Measurements from ENCODE around the gene CD14. TPM values are rescaled to one million over a fixed set of nuclear protein-coding genes. Genes with fewer than 3 reads are reported as not detected.

Gene CD14
- 10 to 100 TPM; 12.2 to 22.9 (median 16.1) TPM for total RNA-seq

- H3K36me3 ChIP-seq: no peaks in the 10 kb centered on the region
- intact Hi-C loops (cut with DNase I; ENCODE audit: low total_unique reads): no loop called here
- peak; percentile 36 to 61 for DNase-seq
- ATAC-seq: peak; percentile 47 to 56
- in situ Hi-C loops (cut with MboI; ENCODE audit: low sequenced_read_pairs in 4 of 4): loop anchor here in 3 of 4 donors (5.0 to 10.0 kb wide), 3 partner anchors 48 to 58 kb away; no protein-coding TSS in a partner anchor
- H3K4me1 ChIP-seq: peaks cover 8 to 13% of the 10 kb centered on the region in 2 donors
- H3K9me3 ChIP-seq: no peaks in the 10 kb centered on the region
- H3K27me3 ChIP-seq: no peaks in the 10 kb centered on the region
- TF ChIP-seq POLR2A (IDR thresholded peaks at IDR 0.05): no peak
- TF ChIP-seq CTCF (IDR thresholded peaks at IDR 0.05 in 4 of 5, conservative IDR thresholded peaks at IDR 0.05 in 1 of 5): no peak
- peak within 1 kb of the TSS; percentile 55 to 67 (median 60) for H3K4me3 ChIP-seq
- H3K27ac ChIP-seq: peak within 1 kb of the TSS; percentile 70 to 78 (median 75)
These were observed at the start of gene CD14 for GRCh38 chr5:140633021-140633471. TSS of gene CD14 (minus strand) at chr5:140633175. CDS start at chr5:140633071, 104 bp downstream.

- in situ Hi-C loops (cut with MboI; ENCODE audit: low sequenced_read_pairs in 4 of 4) (no loop called here), intact Hi-C loops (cut with DNase I; ENCODE audit: low total_unique reads) (no loop called here)
- ATAC-seq: no peak
- H3K27ac ChIP-seq: no peak overlapping the region
- no peak overlapping the region for H3K4me3 ChIP-seq
- TF ChIP-seq CTCF (IDR thresholded peaks at IDR 0.05 in 4 of 5, conservative IDR thresholded peaks at IDR 0.05 in 1 of 5) (no peak), POLR2A (IDR thresholded peaks at IDR 0.05) (no peak)
- no peaks in the 10 kb centered on the region for H3K4me1 ChIP-seq
- no peak for DNase-seq
- peaks cover 2 to 78% of the 10 kb centered on the region in 2 donors for H3K36me3 ChIP-seq
- H3K27me3 ChIP-seq: no peaks in the 10 kb centered on the region
- H3K9me3 ChIP-seq: no peaks in the 10 kb centered on the region
These were observed 46.0 kb upstream of the CD14 start for GRCh38 chr5:140678993-140679392.

- no peak for ATAC-seq
- no peak for DNase-seq
- in situ Hi-C loops (cut with MboI; ENCODE audit: low sequenced_read_pairs in 4 of 4) (no loop called here), intact Hi-C loops (cut with DNase I; ENCODE audit: low total_unique reads) (no loop called here)
- Histone ChIP-seq H3K36me3 (peaks cover 2 to 79% of the 10 kb centered on the region in 2 donors), H3K9me3 (no peaks in the 10 kb centered on the region), H3K4me3 (no peak overlapping the region), H3K27me3 (no peaks in the 10 kb centered on the region), H3K4me1 (no peaks in the 10 kb centered on the region), H3K27ac (no peak overlapping the region)
- TF ChIP-seq CTCF (IDR thresholded peaks at IDR 0.05 in 4 of 5, conservative IDR thresholded peaks at IDR 0.05 in 1 of 5) (no peak), POLR2A (IDR thresholded peaks at IDR 0.05) (no peak)
These were observed 45.0 kb upstream of the CD14 start for GRCh38 chr5:140677947-140678346.

GRCh38 chr5:140674629-140675028 is 41.7 kb upstream of the CD14 start:
- Histone ChIP-seq H3K27me3 (no peaks in the 10 kb centered on the region), H3K36me3 (peaks cover 0 to 70% of the 10 kb centered on the region in 2 donors), H3K27ac (no peak overlapping the region), H3K4me1 (no peaks in the 10 kb centered on the region), H3K9me3 (no peaks in the 10 kb centered on the region), H3K4me3 (no peak overlapping the region)
- in situ Hi-C loops (cut with MboI; ENCODE audit: low sequenced_read_pairs in 4 of 4) (loop anchor here in 1 of 4 donors (25.0 kb wide), 1 partner anchor 262 kb away; the partner anchor contains the start of gene ANKHD1), intact Hi-C loops (cut with DNase I; ENCODE audit: low total_unique reads) (no loop called here)
- TF ChIP-seq CTCF (IDR thresholded peaks at IDR 0.05 in 4 of 5, conservative IDR thresholded peaks at IDR 0.05 in 1 of 5): no peak
- TF ChIP-seq POLR2A (IDR thresholded peaks at IDR 0.05): no peak
- no peak for ATAC-seq
- DNase-seq: no peak

GRCh38 chr5:140674211-140674610 is 41.2 kb upstream of the CD14 start:
- Histone ChIP-seq H3K27ac (no peak overlapping the region), H3K4me3 (no peak overlapping the region), H3K27me3 (no peaks in the 10 kb centered on the region), H3K9me3 (no peaks in the 10 kb centered on the region), H3K36me3 (peaks cover 0 to 70% of the 10 kb centered on the region in 2 donors), H3K4me1 (no peaks in the 10 kb centered on the region)
- intact Hi-C loops (cut with DNase I; ENCODE audit: low total_unique reads) (no loop called here), in situ Hi-C loops (cut with MboI; ENCODE audit: low sequenced_read_pairs in 4 of 4) (loop anchor here in 1 of 4 donors (25.0 kb wide), 1 partner anchor 262 kb away; the partner anchor contains the start of gene ANKHD1)
- no peak for DNase-seq
- no peak for ATAC-seq
- TF ChIP-seq CTCF (IDR thresholded peaks at IDR 0.05 in 4 of 5, conservative IDR thresholded peaks at IDR 0.05 in 1 of 5) (no peak), POLR2A (IDR thresholded peaks at IDR 0.05) (no peak)
